K562 (cell line): ENCODE measurements around the gene ZNF133. TPM values are rescaled to one million over a fixed set of nuclear protein-coding genes. Genes with fewer than 3 reads are reported as not detected.
A peak's percentile ranks its signal among the peaks of the same experiment; 100 is the strongest.

ENCODE experiments used
- ATAC-seq: fragments of 200-7000 bp; cut with Tn5 transposase; 3 replicates; pipeline ENCODE4 v1.9.1; 2020; ENCODE audit warnings: moderate library complexity
- BruUV-seq: library from RNA; stranded (reverse); fragments of 400-500 nt; replicated peaks from 2 replicates; lab custom pipeline; 2021; lab: Mats Ljungman, UMichigan
- CTCF ChIA-PET: fragments of 300-600 bp; formaldehyde crosslinking; extraction: SDS; loops from one replicate; lab custom pipeline; 2021; ENCODE audit warnings: low intra/inter-chr PET ratio; lab: Yijun Ruan, JAX
- POLR2A ChIA-PET: fragments of 300-600, 350-650 bp; sonication (Branson Sonifier 250); formaldehyde crosslinking; extraction: SDS; loops from one replicate; lab custom pipeline; 2021; ENCODE audit warnings: antibody characterized with exemption, inconsistent platforms; lab: Yijun Ruan, JAX
- DNase-seq, 4 experiments: peaks; one replicate each; pipeline versions ENCODE4 v3.0.0 to v3.0.0-alpha.2; 2011 to 2018; ENCODE audit warnings: low spot score in 3 of 4, mixed read lengths in 3 of 4; ENCODE audit errors: extremely low read depth in 1 of 4
- FAIRE-seq: peaks from 2 replicates; lab custom pipeline; 2011; peaks lifted over from hg19 to GRCh38; lab: Jason Lieb, UNC
- H2AFZ ChIP-seq: 2 replicates; pipeline ENCODE4 v1.6.0; 2011; ENCODE audit warnings: low read depth, low read length, control low read depth, inconsistent platforms
- H3K27ac ChIP-seq: fragments of 200-600 bp; 3 replicates; pipeline ENCODE4 v1.8.0; 2011; ENCODE audit warnings: low read depth, mild to moderate bottlenecking, control low read depth, inconsistent platforms, low read length, moderate library complexity, mixed read lengths; ENCODE audit errors: extremely low read depth
- H3K27me3 ChIP-seq, 2 experiments: fragments of 300-600 bp in 1 of 2; 2 replicates in 1 of 2; 3 replicates in 1 of 2; pipeline versions ENCODE4 v1.6.0 to v1.8.0; 2011; ENCODE audit warnings: inconsistent platforms in 2 of 2, low read length in 2 of 2, mild to moderate bottlenecking in 1 of 2, mixed read lengths in 1 of 2, moderate library complexity in 1 of 2; ENCODE audit not compliant: control insufficient read depth in 2 of 2, insufficient read depth in 2 of 2
- H3K36me3 ChIP-seq: fragments of 300-600 bp; 3 replicates; pipeline ENCODE4 v1.8.0; 2011; ENCODE audit warnings: mild to moderate bottlenecking, low read length, inconsistent platforms; ENCODE audit not compliant: control insufficient read depth, insufficient read depth
- H3K4me1 ChIP-seq, 2 experiments: fragments of 200-600 bp in 1 of 2; replicated peaks in 1 of 2; 2 replicates in 1 of 2; 3 replicates in 1 of 2; pipeline versions ENCODE4 v1.5.1 to v1.8.0; 2011; ENCODE audit warnings: inconsistent platforms in 2 of 2, low read length in 2 of 2, mild to moderate bottlenecking in 1 of 2, mixed read lengths in 1 of 2, moderate library complexity in 1 of 2; ENCODE audit not compliant: control insufficient read depth in 2 of 2, insufficient read depth in 2 of 2
- H3K4me2 ChIP-seq: 2 replicates; pipeline ENCODE4 v1.6.1; 2011; ENCODE audit warnings: low read length, control low read depth, inconsistent platforms, mixed read lengths; ENCODE audit not compliant: insufficient read depth
- H3K4me3 ChIP-seq: fragments of 200-600 bp; sonication (generic), shearing (Covaris generic); 2 replicates; pipeline ENCODE4 v1.5.1; 2016; ENCODE audit warnings: control low read depth, inconsistent platforms
- H3K79me2 ChIP-seq: fragments of 200-600 bp; 3 replicates; pipeline ENCODE4 v1.8.0; 2011; ENCODE audit warnings: low read length, inconsistent platforms; ENCODE audit not compliant: control insufficient read depth, insufficient read depth
- H3K9ac ChIP-seq, 2 experiments: 2 replicates each; pipeline versions ENCODE4 v1.6.0 to v1.6.1; 2011; ENCODE audit warnings: low read depth in 2 of 2, low read length in 2 of 2, control low read depth in 1 of 2, inconsistent platforms in 1 of 2, mild to moderate bottlenecking in 1 of 2, mixed read lengths in 1 of 2; ENCODE audit not compliant: insufficient read depth in 1 of 2
- H3K9me1 ChIP-seq: one replicate; pipeline ENCODE4 v1.6.0; 2011; ENCODE audit warnings: inconsistent platforms, mild to moderate bottlenecking, low read length, moderate library complexity; ENCODE audit not compliant: control insufficient read depth, insufficient read depth
- H3K9me3 ChIP-seq: replicated peaks from 2 replicates; pipeline ENCODE4 v1.5.1; 2011; ENCODE audit warnings: low read depth, low read length, inconsistent platforms; ENCODE audit not compliant: control insufficient read depth, insufficient read depth
- H4K20me1 ChIP-seq: replicated peaks from 2 replicates; pipeline ENCODE4 v1.6.1; 2011; ENCODE audit warnings: low read length, inconsistent platforms, mixed read lengths; ENCODE audit not compliant: control insufficient read depth, insufficient read depth
- ARHGAP35 ChIP-seq: fragments of 450-650 bp; IDR thresholded peaks from 2 replicates; pipeline ENCODE4 v1.6.1; 2018; ENCODE audit not compliant: partially characterized antibody
- HLTF ChIP-seq: fragments of 450-650 bp; IDR thresholded peaks from 2 replicates; pipeline ENCODE4 v1.6.1; 2016
- HNRNPUL1 ChIP-seq: fragments of 200-400 bp; formaldehyde crosslinking; IDR thresholded peaks from 2 replicates; pipeline ENCODE4 v1.6.1; 2017; ENCODE audit warnings: low read length
- RHOXF2B ChIP-seq: fragments of 250-450 bp; sonication (Bioruptor Pico); conservative IDR thresholded peaks from 2 replicates; pipeline ENCODE4 v1.5.1; 2021
- ZNF124 ChIP-seq: sonication (generic); formaldehyde crosslinking; IDR thresholded peaks from 2 replicates; pipeline ENCODE4 v1.8.1; 2022; ENCODE audit warnings: missing genetic modification reagents
- ZNF717 ChIP-seq: fragments of 250-450 bp; sonication (Bioruptor Pico); IDR thresholded peaks from 2 replicates; pipeline ENCODE4 v1.5.0; 2021
- WGBS: fragments of 100-300 bp; shearing (Covaris generic); methylation state at CpG from one replicate; pipeline ENCODE4 v1.1.6; 2016; ENCODE audit warnings: low coverage, mixed read lengths; ENCODE audit not compliant: insufficient coverage; ENCODE audit errors: missing lambda C conversion rate; 5-methylcytosine and 5-hydroxymethylcytosine counted together
- in situ Hi-C: fragments of 300-500 bp; cut with MboI; formaldehyde crosslinking; loops from 4 replicates; pipeline ENCODE4 v1.15.0; 2018; ENCODE audit warnings: inconsistent platforms, mixed read lengths
- intact Hi-C: fragments of 100-400 bp; cut with micrococcal nuclease; formaldehyde crosslinking; loops from 2 replicates; pipeline ENCODE4 v1.14.2; 2022
- polyA plus RNA-seq, 8 experiments: library from polyadenylated mRNA; depleted of rRNA in 4 of 8; stranded (reverse) in 5 of 8; unstranded in 3 of 8; fragments of >200 nt; fragmentation: Nextera tagmentation in 2 of 8; fragmentation: Illumina TruSeq in 1 of 8; extraction: Ambion mirVana in 2 of 8; extraction: Trizol in 1 of 8; gene quantifications; 2 replicates each; pipeline versions ENCODE4 v1.2.1 to v1.2.3, GENCODE V29; 2011 to 2014; ENCODE audit warnings: inconsistent platforms in 1 of 8, missing spikeins in 1 of 8
- total RNA-seq, 7 experiments: library from RNA; depleted of rRNA in 6 of 7; stranded (reverse); fragments of >200 nt in 6 of 7; fragmentation: Illumina TruSeq in 2 of 7; extraction: Trizol in 2 of 7; gene quantifications; 2 replicates each; pipeline versions ENCODE4 v1.2.1 to v1.2.3, GENCODE V29; 2011 to 2021; ENCODE audit warnings: low replicate concordance in 1 of 7

ZNF133 gene
- total and polyA plus RNA-seq, 9 of the 15 experiments (the other 6 are each of a cell fraction or from before 2014, with no cell fraction given), result 1.1 to 6.5 (median 3.8) TPM

DNA sequence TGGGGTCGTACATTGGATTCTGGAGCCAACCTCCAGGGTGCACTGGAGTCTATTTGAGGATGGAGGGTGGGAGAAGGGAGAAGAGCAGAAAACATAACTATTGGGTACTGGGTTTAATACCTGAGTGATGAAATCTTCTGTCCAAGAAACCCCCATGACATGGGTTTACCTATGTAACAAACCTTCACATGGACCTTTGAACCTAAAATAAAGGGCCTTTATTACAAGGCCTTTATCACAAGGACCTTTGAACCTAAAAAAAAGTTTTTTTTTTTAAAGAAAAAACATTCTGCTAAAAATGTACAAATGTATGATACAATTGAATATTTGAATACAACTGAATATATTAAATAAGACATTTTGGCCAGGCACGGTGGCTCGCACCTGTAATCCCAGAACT, 38.1 kb upstream of the ZNF133 start (continued):
- no peak for TF ChIP-seq ZNF717 (CRISPR knock-in tag)
- TF ChIP-seq, all 486 proteins: peak for 0

DNA sequence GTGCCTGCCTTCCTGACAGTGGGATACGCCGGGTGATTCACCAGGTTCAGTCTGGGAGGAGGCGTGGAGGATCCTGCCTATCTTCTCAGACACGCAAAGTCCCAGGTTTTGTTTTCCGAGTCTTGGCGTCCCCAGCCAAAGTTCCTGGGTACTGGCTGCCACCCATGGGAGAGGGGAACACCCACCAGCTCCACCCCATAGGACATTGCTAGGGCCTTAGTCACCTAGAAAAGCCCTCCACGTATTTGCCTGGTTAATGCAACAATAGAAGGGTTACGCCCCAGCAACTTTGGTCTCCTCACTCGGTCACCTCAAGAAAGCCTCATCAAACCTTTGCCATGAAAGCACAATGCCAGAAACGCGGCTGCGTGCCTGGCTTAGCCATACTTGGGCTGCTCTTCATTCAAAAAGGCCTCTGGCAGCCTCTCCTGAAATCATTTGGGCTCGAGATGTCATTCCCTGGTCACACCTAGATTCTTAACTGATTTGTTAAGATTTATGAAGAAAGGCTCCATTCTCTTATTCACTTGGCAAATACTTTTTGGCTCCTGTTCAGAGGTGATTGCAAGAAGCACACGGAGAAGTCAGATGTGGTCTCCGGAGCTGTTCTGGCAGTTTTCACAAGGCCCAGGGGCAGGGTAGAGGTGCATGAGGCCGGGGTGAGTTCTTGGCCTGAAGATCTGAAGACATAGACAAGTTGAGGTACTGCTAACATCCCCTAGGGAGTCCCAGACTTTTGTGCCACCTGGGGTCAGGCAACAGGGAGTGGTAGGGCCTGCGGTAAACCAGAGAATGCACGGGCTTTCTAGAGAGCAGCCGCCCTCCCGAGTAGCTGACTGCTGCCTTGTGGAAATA, 35.5 kb upstream of the ZNF133 start:
- Histone ChIP-seq H4K20me1 (no peaks in the 10 kb centered on the region), H3K4me3 (no peak overlapping the region), H3K27me3 (no peaks in the 10 kb centered on the region), H3K36me3 (no peaks in the 10 kb centered on the region), H3K9me1 (no peaks in the 10 kb centered on the region), H2AFZ (peak overlapping the region; percentile 31; the same call in 1 of the 2 replicates), H3K79me2 (no peaks in the 10 kb centered on the region), H3K4me1 (peaks cover 0 to 8% of the 10 kb centered on the region in 2 experiments; a peak in 2 of 5 replicates), H3K9ac (no peak overlapping the region), H3K9me3 (no peaks in the 10 kb centered on the region), H3K27ac (no peak overlapping the region), H3K4me2 (no peak overlapping the region)
- FAIRE-seq (no peak), DNase-seq (no peak), ATAC-seq (no peak)
- intact Hi-C loops (no loop called here), in situ Hi-C loops (no loop called here)
- no TSS peak for BruUV-seq
- ChIA-PET CTCF (interaction anchor here (0.5 kb wide), 1 partner anchor 257 kb away, joined by 3 read pairs; no protein-coding TSS in a partner anchor), POLR2A (no interaction called here)
- 18% methylated on average over 17 of the region's 20 CpGs for WGBS
- no peak for TF ChIP-seq HLTF
- no peak for TF ChIP-seq ARHGAP35
- no peak for TF ChIP-seq ZNF124 (CRISPR knock-in tag)
- no peak for TF ChIP-seq RHOXF2B (CRISPR knock-in tag)
- no peak for TF ChIP-seq HNRNPUL1
